ENCODE data around the gene SLC39A3.

Gene SLC39A3

GRCh38 chr19:2739602-2740313, at the start of gene SLC39A3:
Gene SLC39A3, minus strand, starts transcription at chr19:2740017. Its CDS starts 2,760 bp downstream, at chr19:2737257.
- DNase-seq (ENCODE audit: low spot score), result peak; percentile 99

- DNase-seq (ENCODE audit: low spot score), result no peak
Measured at GRCh38 chr19:2788237-2788636, 48.4 kb upstream of the SLC39A3 start.

- no peak for DNase-seq (ENCODE audit: low spot score)
Measured at GRCh38 chr19:2787115-2787514, 47.3 kb upstream of the SLC39A3 start.

GRCh38 chr19:2785244-2785997, 45.6 kb upstream of the SLC39A3 start, which contains the start of gene THOP1:
Gene THOP1, plus strand, starts transcription at chr19:2785503. Its CDS starts 160 bp downstream, at chr19:2785663.
- peak; percentile 99 for DNase-seq (ENCODE audit: low spot score)

- DNase-seq (ENCODE audit: low spot score), result no peak
Measured at GRCh38 chr19:2783781-2784145, 43.9 kb upstream of the SLC39A3 start.

GRCh38 chr19:2782936-2783780, 43.3 kb upstream of the SLC39A3 start, which contains the start of gene SGTA:
Gene SGTA, minus strand, starts transcription at chr19:2783273. Its CDS starts 14,205 bp downstream, at chr19:2769068.
- DNase-seq (ENCODE audit: low spot score), result peak; percentile 100

GRCh38 chr19:2782329-2782935, 42.6 kb upstream of the SLC39A3 start:
- peak; percentile 36 for DNase-seq (ENCODE audit: low spot score)

GRCh38 chr19:2780284-2780683, 40.5 kb upstream of the SLC39A3 start:
- DNase-seq (ENCODE audit: low spot score), result no peak

GRCh38 chr19:2779121-2779740, 39.4 kb upstream of the SLC39A3 start:
- no peak for DNase-seq (ENCODE audit: low spot score)

GRCh38 chr19:2777952-2778683, 38.3 kb upstream of the SLC39A3 start:
- DNase-seq (ENCODE audit: low spot score), result no peak

GRCh38 chr19:2775556-2776430, 36.0 kb upstream of the SLC39A3 start:
- peak; percentile 50 for DNase-seq (ENCODE audit: low spot score)

- DNase-seq (ENCODE audit: low spot score), result no peak
Measured at GRCh38 chr19:2774953-2775555, 35.2 kb upstream of the SLC39A3 start.

- DNase-seq (ENCODE audit: low spot score), result peak; percentile 40
Measured at GRCh38 chr19:2774083-2774679, 34.4 kb upstream of the SLC39A3 start.

- DNase-seq (ENCODE audit: low spot score), result no peak
Measured at GRCh38 chr19:2771786-2772674, 32.2 kb upstream of the SLC39A3 start.

- DNase-seq (ENCODE audit: low spot score), result no peak
Measured at GRCh38 chr19:2770055-2771013, 30.5 kb upstream of the SLC39A3 start.

GRCh38 chr19:2769218-2769617, 29.4 kb upstream of the SLC39A3 start:
- no peak for DNase-seq (ENCODE audit: low spot score)
